Measurements from ENCODE around the gene TMTC1. TPM values are rescaled to one million over a fixed set of nuclear protein-coding genes. Genes with fewer than 3 reads are reported as not detected.

TMTC1 gene
- total RNA-seq, 2 experiments from 2014 or later, result not detected

DNA sequence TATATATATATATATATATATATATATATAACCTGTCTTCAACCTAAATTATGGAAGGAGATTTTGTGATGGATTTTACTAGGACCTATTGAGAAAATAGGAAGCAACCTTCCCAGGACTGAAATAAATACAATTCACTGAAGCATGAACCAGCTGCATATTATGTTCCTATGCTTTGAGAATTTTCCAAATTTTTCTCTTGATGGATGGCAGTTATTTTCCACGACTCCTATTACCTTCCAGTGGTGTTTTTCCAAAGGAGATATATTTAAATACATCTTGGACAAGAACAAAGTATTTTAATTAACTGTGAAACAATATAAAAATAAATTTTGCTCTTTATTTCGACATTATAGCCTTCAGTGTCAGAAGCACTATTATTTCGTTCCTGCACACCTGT, 87.9 kb downstream of the TMTC1 start:
- ChIA-PET CTCF (no interaction called here), POLR2A (no interaction called here)
- no peak for ATAC-seq (ENCODE audit: poor library complexity)
- Mint-ChIP-seq H3K4me3 (no peak overlapping the region), H3K27me3 (peaks cover 6% of the 10 kb centered on the region), H3K36me3 (ENCODE audit: low read depth) (no peaks in the 10 kb centered on the region), H3K27ac (no peak overlapping the region), H3K9me3 (no peaks in the 10 kb centered on the region), H3K4me1 (ENCODE audit: low read depth) (no peaks in the 10 kb centered on the region)
- intact Hi-C loops (cut with DNase I, micrococcal nuclease), result no loop called here
- Histone ChIP-seq H3K27me3 (ENCODE audit: control insufficient read depth in 1 of 2, insufficient read depth in 2 of 2, low read length in 2 of 2) (no peaks in the 10 kb centered on the region), H3K4me3 (ENCODE audit: low read length) (no peak overlapping the region), H3K36me3 (ENCODE audit: insufficient read depth, low read length) (no peaks in the 10 kb centered on the region), H3K9me3 (ENCODE audit: control insufficient read depth in 1 of 2, insufficient read depth in 1 of 2, low read length in 2 of 2) (no peaks in the 10 kb centered on the region), H3K4me1 (ENCODE audit: insufficient read depth, low read length) (no peaks in the 10 kb centered on the region), H3K27ac (ENCODE audit: low read depth in 1 of 2, low read length in 2 of 2) (no peak overlapping the region)
- DNase-seq, result no peak
- TF ChIP-seq, protein P1, sequence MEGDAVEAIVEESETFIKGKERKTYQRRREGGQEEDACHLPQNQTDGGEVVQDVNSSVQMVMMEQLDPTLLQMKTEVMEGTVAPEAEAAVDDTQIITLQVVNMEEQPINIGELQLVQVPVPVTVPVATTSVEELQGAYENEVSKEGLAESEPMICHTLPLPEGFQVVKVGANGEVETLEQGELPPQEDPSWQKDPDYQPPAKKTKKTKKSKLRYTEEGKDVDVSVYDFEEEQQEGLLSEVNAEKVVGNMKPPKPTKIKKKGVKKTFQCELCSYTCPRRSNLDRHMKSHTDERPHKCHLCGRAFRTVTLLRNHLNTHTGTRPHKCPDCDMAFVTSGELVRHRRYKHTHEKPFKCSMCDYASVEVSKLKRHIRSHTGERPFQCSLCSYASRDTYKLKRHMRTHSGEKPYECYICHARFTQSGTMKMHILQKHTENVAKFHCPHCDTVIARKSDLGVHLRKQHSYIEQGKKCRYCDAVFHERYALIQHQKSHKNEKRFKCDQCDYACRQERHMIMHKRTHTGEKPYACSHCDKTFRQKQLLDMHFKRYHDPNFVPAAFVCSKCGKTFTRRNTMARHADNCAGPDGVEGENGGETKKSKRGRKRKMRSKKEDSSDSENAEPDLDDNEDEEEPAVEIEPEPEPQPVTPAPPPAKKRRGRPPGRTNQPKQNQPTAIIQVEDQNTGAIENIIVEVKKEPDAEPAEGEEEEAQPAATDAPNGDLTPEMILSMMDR (IDR thresholded peaks at IDR 0.05), result no peak

- Histone ChIP-seq H3K4me3 (ENCODE audit: low read length) (no peak overlapping the region), H3K9me3 (ENCODE audit: control insufficient read depth in 1 of 2, insufficient read depth in 1 of 2, low read length in 2 of 2) (no peaks in the 10 kb centered on the region), H3K27me3 (ENCODE audit: control insufficient read depth in 1 of 2, insufficient read depth in 2 of 2, low read length in 2 of 2) (no peaks in the 10 kb centered on the region), H3K36me3 (ENCODE audit: insufficient read depth, low read length) (no peaks in the 10 kb centered on the region), H3K4me1 (ENCODE audit: insufficient read depth, low read length) (no peaks in the 10 kb centered on the region), H3K27ac (ENCODE audit: low read depth in 1 of 2, low read length in 2 of 2) (no peak overlapping the region)
- CTCF ChIA-PET, result no interaction called here
- Mint-ChIP-seq H3K27me3 (peaks cover 6% of the 10 kb centered on the region), H3K4me3 (no peak overlapping the region), H3K9me3 (no peaks in the 10 kb centered on the region), H3K27ac (no peak overlapping the region), H3K36me3 (ENCODE audit: low read depth) (no peaks in the 10 kb centered on the region), H3K4me1 (ENCODE audit: low read depth) (no peaks in the 10 kb centered on the region)
- TF ChIP-seq, protein P1 (IDR thresholded peaks at IDR 0.05), result no peak
- ATAC-seq (ENCODE audit: poor library complexity), result no peak
- DNase-seq, result no peak
- intact Hi-C loops (cut with DNase I, micrococcal nuclease), result no loop called here
- POLR2A ChIA-PET, result no interaction called here
Observed at GRCh38 chr12:29695026-29695425, 88.7 kb downstream of the TMTC1 start.

DNA sequence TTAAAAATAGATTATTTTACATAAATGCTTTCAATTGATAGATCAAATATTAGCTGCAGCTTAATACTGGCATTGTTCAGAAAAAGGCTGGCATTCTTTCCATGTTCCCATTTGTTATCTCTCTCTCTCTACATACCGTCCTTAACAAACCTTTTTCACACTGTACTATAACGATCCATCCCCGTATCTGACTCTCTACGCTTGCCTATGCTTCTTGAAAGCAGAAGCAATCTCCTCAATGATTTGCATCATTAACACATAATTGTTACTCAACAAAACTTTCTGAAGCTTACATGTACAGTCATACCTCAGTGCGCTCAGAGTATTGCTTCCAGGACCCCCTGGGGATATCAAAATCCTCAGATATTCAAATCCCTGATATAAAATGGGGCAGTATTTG, 89.7 kb downstream of the TMTC1 start:
- Histone ChIP-seq H3K36me3 (ENCODE audit: insufficient read depth, low read length) (no peaks in the 10 kb centered on the region), H3K4me3 (ENCODE audit: low read length) (no peak overlapping the region), H3K27me3 (ENCODE audit: control insufficient read depth in 1 of 2, insufficient read depth in 2 of 2, low read length in 2 of 2) (no peaks in the 10 kb centered on the region), H3K4me1 (ENCODE audit: insufficient read depth, low read length) (no peaks in the 10 kb centered on the region), H3K27ac (ENCODE audit: low read depth in 1 of 2, low read length in 2 of 2) (no peak overlapping the region), H3K9me3 (ENCODE audit: control insufficient read depth in 1 of 2, insufficient read depth in 1 of 2, low read length in 2 of 2) (no peaks in the 10 kb centered on the region)
- Mint-ChIP-seq H3K4me3 (no peak overlapping the region), H3K27me3 (peaks cover 10% of the 10 kb centered on the region), H3K36me3 (ENCODE audit: low read depth) (no peaks in the 10 kb centered on the region), H3K4me1 (ENCODE audit: low read depth) (no peaks in the 10 kb centered on the region), H3K27ac (no peak overlapping the region), H3K9me3 (no peaks in the 10 kb centered on the region)
- no peak for ATAC-seq (ENCODE audit: poor library complexity)
- TF ChIP-seq, protein P1 (IDR thresholded peaks at IDR 0.05), result no peak
- intact Hi-C loops (cut with DNase I, micrococcal nuclease), result no loop called here
- CTCF ChIA-PET, result no interaction called here
- POLR2A ChIA-PET, result no interaction called here
- DNase-seq, result no peak

Measured in CD4-positive, alpha-beta T cell (primary cell).